Ovary (tissue), 10 donors: ENCODE measurements around the gene SRRT. TPM values are rescaled to one million over a fixed set of nuclear protein-coding genes. Genes with fewer than 3 reads are reported as not detected.

Source experiments
- DNase-seq, 5 donors: peaks; one replicate each; pipeline ENCODE4 v3.0.0-alpha.2; 2019 to 2020
- H3K27ac ChIP-seq, 2 donors: fragments of 200-600 bp; one replicate each; pipeline versions ENCODE4 v1.5.1 to v1.8.0; 2019 to 2022
- H3K27me3 ChIP-seq: fragments of 200-600 bp; one replicate; pipeline ENCODE4 v1.8.0; 2022
- H3K36me3 ChIP-seq: fragments of 200-600 bp; sonication (generic); one replicate; pipeline ENCODE4 v1.5.1; 2019
- H3K4me1 ChIP-seq: one replicate; pipeline ENCODE4 v1.8.1; 2013; ENCODE audit warnings: mild to moderate bottlenecking, moderate library complexity; ENCODE audit not compliant: insufficient read depth
- H3K4me3 ChIP-seq: fragments of 200-600 bp; sonication (generic); one replicate; pipeline ENCODE4 v1.5.1; 2017
- H3K9me3 ChIP-seq, 2 donors: fragments of 200-600 bp in 1 of 2; sonication (generic) in 1 of 2; one replicate each; pipeline versions ENCODE4 v1.5.1 to v1.8.1; 2013 to 2019; ENCODE audit warnings: mild to moderate bottlenecking in 1 of 2, moderate library complexity in 1 of 2
- EP300 ChIP-seq: sonication (generic); formaldehyde crosslinking; IDR thresholded peaks from one replicate; pipeline ENCODE4 v1.6.1; 2017; ENCODE audit warnings: antibody characterized with exemption
- POLR2A ChIP-seq: fragments of 450-650 bp; IDR thresholded peaks from one replicate; pipeline ENCODE4 v1.6.1; 2017; ENCODE audit warnings: antibody characterized with exemption, mild to moderate bottlenecking, moderate library complexity
- WGBS, 3 donors: extraction: QIAGEN DNeasy Blood & Tissue Kit in 1 of 3; methylation state at CpG; one replicate each; pipeline versions ENCODE4 v1.1.5 to v1.1.7; 2013 to 2017; 5-methylcytosine and 5-hydroxymethylcytosine counted together
- intact Hi-C, 4 donors: fragments of 100-400 bp; cut with DNase I; formaldehyde crosslinking; loops; one replicate each; pipeline versions ENCODE4 v1.11.0 to v1.15.1; 2022 to 2023
- long read RNA-seq, 3 donors: library from polyadenylated mRNA in 2 of 3; unstranded in 2 of 3; transcript quantifications; one replicate each; pipeline ENCODE4 v2.0.0 and lab custom pipeline, GENCODE V29; 2021 to 2026
- polyA plus RNA-seq, 2 donors: library from polyadenylated mRNA; stranded (reverse); fragments of 200-250 nt in 1 of 2; fragments of 350-450 nt in 1 of 2; fragmentation: Illumina TruSeq in 1 of 2; extraction: RNeasy Lipid Tissue Mini Kit (QIAGEN cat#74804) in 1 of 2; gene quantifications; one replicate each; pipeline ENCODE4 v1.2.3, GENCODE V29; 2013 to 2014
- total RNA-seq, 7 donors: library from RNA; depleted of rRNA in 2 of 7; stranded (reverse); fragments of >200 nt in 2 of 7; fragmentation: NEBNext Ultra II Directional in 3 of 7; extraction: Animal tissue kit (Norgen Biotek cat#: 25700) in 3 of 7; gene quantifications; one replicate each; pipeline versions ENCODE4 v1.1.0 to v1.2.4, GENCODE V29; 2016 to 2023
- TF ChIP-seq, protein P1 (sequence below), 3 donors: fragments of 450-650 bp in 2 of 3; fragments of 200-600 bp in 1 of 3; IDR thresholded peaks; one replicate each; pipeline versions ENCODE4 v1.5.1 to v1.8.0; 2016 to 2022; ENCODE audit warnings: antibody characterized with exemption in 3 of 3, mild to moderate bottlenecking in 1 of 3
- donor health status: DM: no; HTN: no; CAD: no; lungs with moderate emphysema.
- donor health status: DM: no; HTN: no; CAD: no.
- donor health status: Bipolar disorder and iron deficiency.
- donor health status: DM: yes; HTN: yes; CAD: no.
- donor health status: DM: no; HTN: no; CAD: no.
- donor health status: DM: yes; HTN: yes; CAD: no.

Gene SRRT, protein sequence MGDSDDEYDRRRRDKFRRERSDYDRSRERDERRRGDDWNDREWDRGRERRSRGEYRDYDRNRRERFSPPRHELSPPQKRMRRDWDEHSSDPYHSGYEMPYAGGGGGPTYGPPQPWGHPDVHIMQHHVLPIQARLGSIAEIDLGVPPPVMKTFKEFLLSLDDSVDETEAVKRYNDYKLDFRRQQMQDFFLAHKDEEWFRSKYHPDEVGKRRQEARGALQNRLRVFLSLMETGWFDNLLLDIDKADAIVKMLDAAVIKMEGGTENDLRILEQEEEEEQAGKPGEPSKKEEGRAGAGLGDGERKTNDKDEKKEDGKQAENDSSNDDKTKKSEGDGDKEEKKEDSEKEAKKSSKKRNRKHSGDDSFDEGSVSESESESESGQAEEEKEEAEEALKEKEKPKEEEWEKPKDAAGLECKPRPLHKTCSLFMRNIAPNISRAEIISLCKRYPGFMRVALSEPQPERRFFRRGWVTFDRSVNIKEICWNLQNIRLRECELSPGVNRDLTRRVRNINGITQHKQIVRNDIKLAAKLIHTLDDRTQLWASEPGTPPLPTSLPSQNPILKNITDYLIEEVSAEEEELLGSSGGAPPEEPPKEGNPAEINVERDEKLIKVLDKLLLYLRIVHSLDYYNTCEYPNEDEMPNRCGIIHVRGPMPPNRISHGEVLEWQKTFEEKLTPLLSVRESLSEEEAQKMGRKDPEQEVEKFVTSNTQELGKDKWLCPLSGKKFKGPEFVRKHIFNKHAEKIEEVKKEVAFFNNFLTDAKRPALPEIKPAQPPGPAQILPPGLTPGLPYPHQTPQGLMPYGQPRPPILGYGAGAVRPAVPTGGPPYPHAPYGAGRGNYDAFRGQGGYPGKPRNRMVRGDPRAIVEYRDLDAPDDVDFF
- total RNA-seq: 100 to 1,000 TPM in 5 of 7 donors, 10 to 100 TPM in 2; 74.2 to 191 (median 149) TPM
- 100 to 1,000 TPM in 1 of 2 donors, 10 to 100 TPM in 1; 45.8 to 111 TPM for polyA plus RNA-seq
- long read RNA-seq, donor 1, transcript SRRT-213 (20 exons, 2,905 nt): major isoform, 101 of 486 reads
- long read RNA-seq, donor 1, transcript SRRT-216 (20 exons, 2,955 nt): minor isoform, 39 of 486 reads
- long read RNA-seq, donor 1, transcript SRRT-217 (20 exons, 2,893 nt): minor isoform, 27 of 486 reads
- long read RNA-seq, donor 1, transcript SRRT-215 (20 exons, 2,964 nt): minor isoform, 69 of 486 reads
- long read RNA-seq, donor 1, partial matches to known transcripts: 214 of 486 reads
- long read RNA-seq, donor 1, other reads (novel, unspliced or antisense): 35 of 486 reads
- long read RNA-seq, donor 2, transcript SRRT-213 (20 exons, 2,905 nt): major isoform, 5 of 41 reads
- long read RNA-seq, donor 2, partial matches to known transcripts: 25 of 41 reads
- long read RNA-seq, donor 2, other reads (novel, unspliced or antisense): 0 of 41 reads
- long read RNA-seq, donor 3, transcript SRRT-216 (20 exons, 2,955 nt): minor isoform, 22 of 216 reads
- long read RNA-seq, donor 3, transcript SRRT-213 (20 exons, 2,905 nt): major isoform, 57 of 216 reads
- long read RNA-seq, donor 3, transcript SRRT-215 (20 exons, 2,964 nt): minor isoform, 38 of 216 reads
- long read RNA-seq, donor 3, transcript SRRT-217 (20 exons, 2,893 nt): minor isoform, 10 of 216 reads
- long read RNA-seq, donor 3, partial matches to known transcripts: 66 of 216 reads
- long read RNA-seq, donor 3, other reads (novel, unspliced or antisense): 22 of 216 reads

DNA sequence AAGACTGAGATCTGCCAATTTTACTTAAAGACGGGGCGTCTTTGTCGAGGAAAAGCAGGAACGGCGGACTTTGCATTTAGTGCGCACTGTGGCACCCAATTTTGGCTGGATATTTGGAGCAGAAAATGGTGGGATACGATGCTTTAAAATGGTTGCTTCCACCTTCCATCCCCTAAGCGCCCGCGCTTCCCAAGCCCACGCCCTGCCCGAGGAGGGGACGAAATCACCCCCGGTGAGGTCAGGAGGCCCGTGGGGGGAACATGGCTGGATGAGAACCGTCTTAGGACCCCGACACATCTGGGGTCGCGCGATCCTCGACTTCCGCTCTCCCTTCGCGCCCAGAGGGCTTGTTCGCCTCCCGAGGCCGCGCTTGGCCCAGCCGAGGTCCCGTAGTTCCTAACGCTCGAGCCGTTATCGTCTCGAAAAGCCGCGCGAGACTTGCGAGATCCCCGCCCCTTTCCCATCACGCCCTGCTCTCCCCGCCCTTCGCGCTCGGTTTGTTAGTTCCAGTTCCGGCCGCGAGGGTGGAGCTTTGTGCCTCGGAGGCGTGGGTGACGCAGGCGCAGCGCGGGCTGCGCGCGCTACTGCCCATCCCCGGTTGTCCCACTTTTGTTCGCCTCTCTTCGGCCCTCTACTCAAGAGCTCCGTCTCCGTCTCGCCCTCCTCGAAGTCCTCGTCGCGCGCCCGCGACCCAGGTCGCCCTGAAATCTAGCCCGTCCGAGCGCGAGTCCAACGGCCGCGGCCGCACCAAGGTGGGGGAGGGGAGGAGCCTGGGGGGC lies at the start of gene SRRT:
Gene SRRT (plus strand): TSS at position 527 of the 779 bp plus-strand sequence. CDS start 488 bp downstream, outside the sequence.
- intact Hi-C loops: loop anchor here in 1 of 4 donors (10.0 kb wide), 1 partner anchor 370 kb away; the partner anchor contains the start of gene FIS1
- Histone ChIP-seq H3K4me1 (peaks cover 6% of the 10 kb centered on the region), H3K4me3 (peak within 1 kb of the TSS; percentile 88), H3K27ac (peak within 1 kb of the TSS; percentile 90 to 93), H3K27me3 (no peaks in the 10 kb centered on the region), H3K9me3 (no peaks in the 10 kb centered on the region), H3K36me3 (no peaks in the 10 kb centered on the region)
- TF ChIP-seq, protein P1, sequence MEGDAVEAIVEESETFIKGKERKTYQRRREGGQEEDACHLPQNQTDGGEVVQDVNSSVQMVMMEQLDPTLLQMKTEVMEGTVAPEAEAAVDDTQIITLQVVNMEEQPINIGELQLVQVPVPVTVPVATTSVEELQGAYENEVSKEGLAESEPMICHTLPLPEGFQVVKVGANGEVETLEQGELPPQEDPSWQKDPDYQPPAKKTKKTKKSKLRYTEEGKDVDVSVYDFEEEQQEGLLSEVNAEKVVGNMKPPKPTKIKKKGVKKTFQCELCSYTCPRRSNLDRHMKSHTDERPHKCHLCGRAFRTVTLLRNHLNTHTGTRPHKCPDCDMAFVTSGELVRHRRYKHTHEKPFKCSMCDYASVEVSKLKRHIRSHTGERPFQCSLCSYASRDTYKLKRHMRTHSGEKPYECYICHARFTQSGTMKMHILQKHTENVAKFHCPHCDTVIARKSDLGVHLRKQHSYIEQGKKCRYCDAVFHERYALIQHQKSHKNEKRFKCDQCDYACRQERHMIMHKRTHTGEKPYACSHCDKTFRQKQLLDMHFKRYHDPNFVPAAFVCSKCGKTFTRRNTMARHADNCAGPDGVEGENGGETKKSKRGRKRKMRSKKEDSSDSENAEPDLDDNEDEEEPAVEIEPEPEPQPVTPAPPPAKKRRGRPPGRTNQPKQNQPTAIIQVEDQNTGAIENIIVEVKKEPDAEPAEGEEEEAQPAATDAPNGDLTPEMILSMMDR (IDR thresholded peaks at IDR 0.05): peak; percentile 49 to 90 (median 86)
- TF ChIP-seq POLR2A: peak; percentile 98
- no peak for TF ChIP-seq EP300
- DNase-seq: peak; percentile 98 to 99 (median 99)
- 1% methylated on average over 76 to 79 of the region's 79 CpGs for WGBS, 3 donors

DNA sequence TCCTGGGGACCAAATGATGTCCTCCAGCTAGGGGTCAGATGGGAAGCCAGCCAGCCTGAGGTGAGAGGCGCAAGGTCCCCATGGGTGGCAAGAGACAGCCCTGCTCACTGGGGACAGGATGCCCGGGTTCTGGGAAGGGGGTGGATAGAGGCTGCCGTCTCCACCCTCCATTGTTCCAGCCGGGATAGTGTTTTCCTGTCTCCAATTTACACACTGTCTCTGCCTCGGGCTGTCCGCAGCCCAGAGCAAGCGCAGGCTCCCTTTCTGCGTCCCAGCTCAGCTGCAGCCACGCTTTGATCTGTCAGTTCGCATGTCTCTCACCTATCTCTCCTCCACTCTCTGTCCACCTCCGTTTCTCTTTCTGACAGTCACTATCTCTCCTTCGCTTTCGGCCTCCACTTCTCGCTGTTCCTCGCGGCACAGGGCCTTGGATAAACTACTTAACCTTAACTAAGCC lies 49.7 kb upstream of the SRRT start:
- Histone ChIP-seq H3K27ac (peak overlapping the region; percentile 80 to 89), H3K36me3 (no peaks in the 10 kb centered on the region), H3K4me3 (peak overlapping the region; percentile 84), H3K9me3 (no peaks in the 10 kb centered on the region), H3K4me1 (peaks cover 14% of the 10 kb centered on the region), H3K27me3 (no peaks in the 10 kb centered on the region)
- intact Hi-C loops: no loop called here
- peak in 2 of 5 donors; percentile 51 to 55 for DNase-seq
- TF ChIP-seq POLR2A: no peak
- TF ChIP-seq EP300: no peak
- TF ChIP-seq, protein P1 (IDR thresholded peaks at IDR 0.05): no peak
- WGBS, 3 donors: 12 to 18% (median 18%) methylated on average over 16 of the region's 16 CpGs

DNA sequence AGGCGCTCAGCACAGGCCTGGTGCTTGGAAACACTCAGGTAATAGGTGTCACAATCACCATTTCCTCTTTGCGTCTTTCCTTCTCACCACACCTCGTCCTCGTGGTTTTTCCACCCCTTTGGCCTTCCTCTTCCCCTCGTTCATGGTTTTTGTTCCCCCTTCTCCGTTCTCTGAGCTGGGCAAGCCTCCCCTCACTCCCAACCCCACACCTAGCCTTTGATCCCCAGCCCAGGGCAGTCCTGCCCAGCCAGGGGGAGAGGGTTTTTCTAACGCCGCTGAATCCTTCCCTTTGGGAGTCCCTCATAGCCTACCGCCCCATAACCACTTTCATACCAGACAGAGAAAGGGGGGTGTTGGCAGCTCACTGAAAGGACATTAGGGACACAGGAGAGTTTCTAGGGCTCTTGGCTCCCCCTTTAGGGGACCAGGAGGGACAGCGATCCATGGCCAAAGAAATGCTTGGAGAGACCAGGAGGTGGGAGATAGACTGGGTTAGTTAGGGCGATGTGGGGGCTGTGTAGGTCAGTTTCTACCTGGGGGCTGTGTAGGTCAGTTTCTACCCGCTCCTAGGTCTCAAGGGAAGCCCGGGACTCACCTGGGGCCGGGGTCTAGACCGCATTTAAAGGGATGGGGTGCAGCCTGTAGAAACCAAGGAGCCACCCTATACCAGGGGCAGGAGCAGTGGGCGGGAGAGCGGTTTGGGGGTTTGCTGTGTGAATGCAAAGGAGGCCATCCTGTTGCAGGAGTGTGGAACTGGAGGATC lies 49.0 kb upstream of the SRRT start:
- Histone ChIP-seq H3K27ac (peak overlapping the region; percentile 80 to 89), H3K27me3 (no peaks in the 10 kb centered on the region), H3K4me3 (peak overlapping the region; percentile 84), H3K4me1 (peaks cover 14% of the 10 kb centered on the region), H3K36me3 (no peaks in the 10 kb centered on the region), H3K9me3 (no peaks in the 10 kb centered on the region)
- WGBS, 3 donors: 11 to 15% (median 13%) methylated on average over 17 of the region's 17 CpGs
- no peak for TF ChIP-seq POLR2A
- TF ChIP-seq, protein P1 (IDR thresholded peaks at IDR 0.05): peak in 1 of 3 donors; percentile 23
- TF ChIP-seq EP300: no peak
- intact Hi-C loops: no loop called here
- peak in 2 of 5 donors; percentile 41 to 44 for DNase-seq
